ENCODE measurements around the gene ATP2B1. TPM values are rescaled to one million over a fixed set of nuclear protein-coding genes. Genes with fewer than 3 reads are reported as not detected.

ATP2B1 gene
- total RNA-seq, 1 donor from 2014 or later = 24.6 TPM

DNA sequence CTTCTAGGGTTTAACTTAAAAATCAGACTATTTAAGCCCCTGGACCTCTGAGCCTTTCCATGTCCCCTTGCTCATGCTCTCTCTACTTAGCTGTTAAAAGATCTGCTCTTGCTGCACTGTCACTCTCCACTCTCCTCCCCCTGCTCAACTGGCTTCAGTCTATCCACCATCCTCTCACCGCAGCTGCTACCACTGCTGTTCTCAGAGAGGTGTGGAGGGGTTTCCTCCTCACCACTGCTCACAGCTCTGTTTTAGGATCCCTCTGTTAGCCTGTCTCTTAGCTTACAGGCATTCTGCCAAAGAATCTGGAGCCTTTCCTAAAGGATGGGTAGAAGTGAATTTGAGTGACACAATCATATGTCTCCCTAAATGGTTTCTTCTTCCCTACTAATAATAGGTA lies 43.7 kb upstream of the ATP2B1 start:
- TF ChIP-seq POLR2A (IDR thresholded peaks at IDR 0.05) (no peak), CTCF (IDR thresholded peaks at IDR 0.05) (no peak), POLR2AphosphoS5 (IDR thresholded peaks at IDR 0.05; ENCODE audit: insufficient read depth in 1 of 2, low read depth in 1 of 2) (no peak)
- DNase-seq (ENCODE audit: extremely low spot score in 2 of 2) = no peak
- no peak overlapping the region for H3K27ac ChIP-seq
- intact Hi-C loops (cut with DNase I) = no loop called here
- no peaks in the 10 kb centered on the region for H3K36me3 ChIP-seq
- no peak overlapping the region for H3K4me3 ChIP-seq
- H3K4me1 ChIP-seq = no peaks in the 10 kb centered on the region
- H3K9me3 ChIP-seq = no peaks in the 10 kb centered on the region
- H3K27me3 ChIP-seq = no peaks in the 10 kb centered on the region

GRCh38 chr12:89750389-89751351 lies 42.0 kb upstream of the ATP2B1 start:
- TF ChIP-seq POLR2A (IDR thresholded peaks at IDR 0.05) (no peak), CTCF (IDR thresholded peaks at IDR 0.05) (no peak), POLR2AphosphoS5 (IDR thresholded peaks at IDR 0.05; ENCODE audit: insufficient read depth in 1 of 2, low read depth in 1 of 2) (no peak)
- Histone ChIP-seq H3K36me3 (no peaks in the 10 kb centered on the region), H3K27me3 (no peaks in the 10 kb centered on the region), H3K9me3 (no peaks in the 10 kb centered on the region), H3K4me3 (no peak overlapping the region), H3K4me1 (no peaks in the 10 kb centered on the region), H3K27ac (no peak overlapping the region)
- DNase-seq (ENCODE audit: extremely low spot score in 2 of 2) = no peak
- intact Hi-C loops (cut with DNase I) = no loop called here

DNA sequence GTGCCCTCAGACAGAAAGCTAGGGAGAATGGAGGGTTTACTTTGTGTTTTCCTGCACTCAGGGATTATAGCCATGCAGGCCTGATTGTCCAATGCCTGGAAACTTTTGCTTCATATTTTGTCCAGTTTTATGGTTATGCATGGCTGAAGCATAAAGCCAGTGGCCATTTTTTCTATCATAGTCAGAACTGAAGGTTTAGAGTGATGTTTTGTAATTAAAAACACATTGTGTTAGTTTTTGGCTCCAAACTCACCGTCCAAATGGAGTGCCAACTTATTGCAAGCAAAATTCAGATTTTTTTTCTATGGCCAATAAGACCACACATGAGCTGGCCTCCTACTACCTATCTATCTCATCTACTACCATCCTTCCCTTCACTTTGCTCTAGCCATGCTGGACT lies 40.2 kb upstream of the ATP2B1 start:
- DNase-seq (ENCODE audit: extremely low spot score in 2 of 2) = no peak
- Histone ChIP-seq H3K27ac (no peak overlapping the region), H3K9me3 (no peaks in the 10 kb centered on the region), H3K36me3 (no peaks in the 10 kb centered on the region), H3K4me1 (no peaks in the 10 kb centered on the region), H3K27me3 (no peaks in the 10 kb centered on the region), H3K4me3 (no peak overlapping the region)
- TF ChIP-seq CTCF (IDR thresholded peaks at IDR 0.05) (no peak), POLR2A (IDR thresholded peaks at IDR 0.05) (no peak), POLR2AphosphoS5 (IDR thresholded peaks at IDR 0.05; ENCODE audit: insufficient read depth in 1 of 2, low read depth in 1 of 2) (no peak)
- intact Hi-C loops (cut with DNase I) = no loop called here

DNA sequence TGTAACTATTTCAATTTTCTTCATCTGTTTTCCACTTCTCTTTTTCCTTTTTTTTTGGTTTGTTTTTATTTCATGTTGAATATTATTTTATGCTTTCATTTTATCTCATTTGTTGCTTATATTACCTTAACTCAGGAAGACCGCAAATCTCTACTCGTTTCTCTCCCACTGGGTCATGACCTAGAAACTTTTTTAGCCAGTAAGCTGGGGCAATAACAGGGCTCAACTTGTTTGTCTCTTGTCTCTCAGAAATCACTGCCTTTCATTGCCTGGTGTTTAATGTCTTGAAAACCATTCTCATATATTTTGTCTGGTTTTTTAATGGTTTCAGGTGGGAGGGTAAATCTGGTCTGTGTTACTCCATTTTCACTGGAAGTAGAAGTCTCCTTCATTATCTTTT lies 36.6 kb upstream of the ATP2B1 start:
- Histone ChIP-seq H3K27ac (no peak overlapping the region), H3K9me3 (peaks cover 5% of the 10 kb centered on the region), H3K27me3 (no peaks in the 10 kb centered on the region), H3K4me3 (no peak overlapping the region), H3K36me3 (no peaks in the 10 kb centered on the region), H3K4me1 (no peaks in the 10 kb centered on the region)
- no peak for DNase-seq (ENCODE audit: extremely low spot score in 2 of 2)
- intact Hi-C loops (cut with DNase I) = no loop called here
- TF ChIP-seq POLR2AphosphoS5 (IDR thresholded peaks at IDR 0.05; ENCODE audit: insufficient read depth in 1 of 2, low read depth in 1 of 2) = no peak
- no peak for TF ChIP-seq POLR2A (IDR thresholded peaks at IDR 0.05)
- no peak for TF ChIP-seq CTCF (IDR thresholded peaks at IDR 0.05)
